ENCODE measurements around the gene CD52.

DNA sequence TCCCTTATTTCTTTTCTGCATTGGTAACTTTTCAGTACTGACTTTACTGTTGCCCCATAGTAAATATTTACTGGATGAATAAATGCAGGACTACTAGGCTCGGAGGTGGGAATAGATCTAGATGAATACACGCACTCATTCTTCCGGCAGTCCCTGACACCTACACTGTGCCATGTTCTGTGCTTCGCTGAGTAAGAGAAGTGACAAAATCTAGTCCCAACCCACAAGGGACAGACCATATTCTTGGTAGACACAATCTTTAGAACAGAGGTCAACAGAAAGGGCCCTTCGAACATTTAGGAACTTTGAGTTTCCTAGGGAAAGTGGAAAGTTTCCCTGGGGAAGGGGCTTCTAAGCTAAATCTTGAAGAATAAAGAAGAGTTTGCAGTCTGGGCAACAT is 3.3 kb upstream of the CD52 start:
- TF ChIP-seq, protein P1, sequence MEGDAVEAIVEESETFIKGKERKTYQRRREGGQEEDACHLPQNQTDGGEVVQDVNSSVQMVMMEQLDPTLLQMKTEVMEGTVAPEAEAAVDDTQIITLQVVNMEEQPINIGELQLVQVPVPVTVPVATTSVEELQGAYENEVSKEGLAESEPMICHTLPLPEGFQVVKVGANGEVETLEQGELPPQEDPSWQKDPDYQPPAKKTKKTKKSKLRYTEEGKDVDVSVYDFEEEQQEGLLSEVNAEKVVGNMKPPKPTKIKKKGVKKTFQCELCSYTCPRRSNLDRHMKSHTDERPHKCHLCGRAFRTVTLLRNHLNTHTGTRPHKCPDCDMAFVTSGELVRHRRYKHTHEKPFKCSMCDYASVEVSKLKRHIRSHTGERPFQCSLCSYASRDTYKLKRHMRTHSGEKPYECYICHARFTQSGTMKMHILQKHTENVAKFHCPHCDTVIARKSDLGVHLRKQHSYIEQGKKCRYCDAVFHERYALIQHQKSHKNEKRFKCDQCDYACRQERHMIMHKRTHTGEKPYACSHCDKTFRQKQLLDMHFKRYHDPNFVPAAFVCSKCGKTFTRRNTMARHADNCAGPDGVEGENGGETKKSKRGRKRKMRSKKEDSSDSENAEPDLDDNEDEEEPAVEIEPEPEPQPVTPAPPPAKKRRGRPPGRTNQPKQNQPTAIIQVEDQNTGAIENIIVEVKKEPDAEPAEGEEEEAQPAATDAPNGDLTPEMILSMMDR (IDR thresholded peaks at IDR 0.05): no peak
- no peak for TF ChIP-seq POLR2A (IDR thresholded peaks at IDR 0.05)
